GM04503 (cell line): ENCODE results near the gene CNPY1.
A peak's percentile ranks its signal among the peaks of the same experiment; 100 is the strongest.

Experiments
- DNase-seq: peaks from one replicate; pipeline ENCODE4 v3.0.0-alpha.2; 2012; ENCODE audit warnings: low read depth

CNPY1 gene

GRCh38 chr7:155558961-155559360, 12.6 kb upstream of the CNPY1 start:
- DNase-seq: no peak

- no peak for DNase-seq
Observed at GRCh38 chr7:155558351-155558750, 12.0 kb upstream of the CNPY1 start.

GRCh38 chr7:155557778-155558177, 11.4 kb upstream of the CNPY1 start:
- DNase-seq: no peak

GRCh38 chr7:155556763-155557162, 10.4 kb upstream of the CNPY1 start:
- no peak for DNase-seq

- DNase-seq: no peak
Observed at GRCh38 chr7:155555116-155555695, 8.8 kb upstream of the CNPY1 start.

GRCh38 chr7:155553871-155554270, 7.5 kb upstream of the CNPY1 start:
- no peak for DNase-seq

- no peak for DNase-seq
Observed at GRCh38 chr7:155551785-155552611, 5.6 kb upstream of the CNPY1 start.

GRCh38 chr7:155550916-155551315, 4.6 kb upstream of the CNPY1 start:
- no peak for DNase-seq

- DNase-seq: no peak
Observed at GRCh38 chr7:155549226-155549625, 2.9 kb upstream of the CNPY1 start.

GRCh38 chr7:155547161-155547791, 917 bp upstream of the CNPY1 start:
- no peak for DNase-seq

- no peak for DNase-seq
Observed at GRCh38 chr7:155545348-155545747, 1.0 kb downstream of the CNPY1 start.

- no peak for DNase-seq
Observed at GRCh38 chr7:155544485-155544884, 1.9 kb downstream of the CNPY1 start.

GRCh38 chr7:155543926-155544325, 2.4 kb downstream of the CNPY1 start:
- no peak for DNase-seq

GRCh38 chr7:155543011-155543876, 3.1 kb downstream of the CNPY1 start:
- DNase-seq: peak; percentile 1

- DNase-seq: no peak
Observed at GRCh38 chr7:155541986-155542675, 4.2 kb downstream of the CNPY1 start.

GRCh38 chr7:155540553-155540952, 5.8 kb downstream of the CNPY1 start:
- DNase-seq: no peak

GRCh38 chr7:155538293-155538692, 8.1 kb downstream of the CNPY1 start:
- DNase-seq: no peak

GRCh38 chr7:155536451-155536850, 9.9 kb downstream of the CNPY1 start:
- DNase-seq: no peak

- DNase-seq: no peak
Observed at GRCh38 chr7:155534691-155535090, 11.7 kb downstream of the CNPY1 start.

GRCh38 chr7:155533827-155534690, 12.3 kb downstream of the CNPY1 start:
- DNase-seq: no peak
